Activated gamma-delta T cell treated with Interleukin-2 at 50 U/mL for 16 hours (primary cell): Measurements from ENCODE around the gene SGCA.
A peak's percentile ranks its signal among the peaks of the same experiment; 100 is the strongest.

Source experiments
- DNase-seq: peaks from one replicate; pipeline ENCODE4 v3.0.0-alpha.2; 2020

The SGCA gene

GRCh38 chr17:50167371-50167770 is 1.6 kb downstream of the SGCA start:
- no peak for DNase-seq

GRCh38 chr17:50168319-50168718 is 2.5 kb downstream of the SGCA start:
- no peak for DNase-seq

- DNase-seq: peak; percentile 64
Observed at GRCh38 chr17:50169121-50169764, 3.4 kb downstream of the SGCA start.

GRCh38 chr17:50169881-50170459 is 4.2 kb downstream of the SGCA start:
- DNase-seq: no peak

- no peak for DNase-seq
Observed at GRCh38 chr17:50170662-50171370, 5.0 kb downstream of the SGCA start.

- no peak for DNase-seq
Observed at GRCh38 chr17:50171371-50172071, 5.7 kb downstream of the SGCA start.

- no peak for DNase-seq
Observed at GRCh38 chr17:50172130-50172529, 6.3 kb downstream of the SGCA start.

GRCh38 chr17:50172936-50173334 is 7.1 kb downstream of the SGCA start:
- no peak for DNase-seq

- DNase-seq: no peak
Observed at GRCh38 chr17:50173335-50173941, 7.6 kb downstream of the SGCA start.

- no peak for DNase-seq
Observed at GRCh38 chr17:50174444-50174843, 8.6 kb downstream of the SGCA start.

- DNase-seq: no peak
Observed at GRCh38 chr17:50175035-50175807, 9.4 kb downstream of the SGCA start.

- no peak for DNase-seq
Observed at GRCh38 chr17:50176559-50177357, 11.0 kb downstream of the SGCA start.

GRCh38 chr17:50177476-50177875 is 11.7 kb downstream of the SGCA start:
- no peak for DNase-seq

GRCh38 chr17:50177983-50178834 is 12.4 kb downstream of the SGCA start:
- DNase-seq: peak; percentile 33

GRCh38 chr17:50180111-50180510 is 14.3 kb downstream of the SGCA start:
- DNase-seq: no peak

- DNase-seq: no peak
Observed at GRCh38 chr17:50180620-50181019, 14.8 kb downstream of the SGCA start.

- no peak for DNase-seq
Observed at GRCh38 chr17:50181144-50181543, 15.3 kb downstream of the SGCA start.

GRCh38 chr17:50181591-50182560 is 16.1 kb downstream of the SGCA start:
- DNase-seq: no peak

GRCh38 chr17:50182783-50183420 is 17.1 kb downstream of the SGCA start:
- no peak for DNase-seq
